CD4-positive, alpha-beta T cell (primary cell): ENCODE measurements around the gene FKRP. TPM values are rescaled to one million over a fixed set of nuclear protein-coding genes. Genes with fewer than 3 reads are reported as not detected.

Source experiments
- ATAC-seq: fragments of 200-7000 bp; cut with Tn5 transposase; one replicate; pipeline ENCODE4 v1.10.0; 2022; ENCODE audit warnings: mild to moderate bottlenecking; ENCODE audit not compliant: poor library complexity
- CTCF ChIA-PET: fragments of 350-600 bp; sonication (Branson Sonifier 250); formaldehyde crosslinking; loops from one replicate; lab custom pipeline; 2021; ENCODE audit warnings: antibody characterized with exemption, inconsistent platforms; lab: Charles Lee
- POLR2A ChIA-PET: fragments of 350-600 bp; sonication (Branson Sonifier 250); formaldehyde crosslinking; loops from one replicate; lab custom pipeline; 2021; ENCODE audit warnings: antibody characterized with exemption, inconsistent platforms; lab: Charles Lee
- DNase-seq, 14 experiments: peaks; one replicate each; pipeline ENCODE4 v3.0.0-alpha.2; 2013 to 2020; ENCODE audit warnings: mixed read lengths in 2 of 14
- H3K27ac ChIP-seq, 2 donors: one replicate each; pipeline versions ENCODE4 v1.5.1 to v1.7.0; 2013; ENCODE audit warnings: low read length in 2 of 2, low read depth in 1 of 2, mild to moderate bottlenecking in 1 of 2
- H3K27me3 ChIP-seq, 2 experiments: 1 replicate in 1 of 2; 2 replicates in 1 of 2; pipeline versions ENCODE4 v1.6.1 to v1.7.0; 2013; ENCODE audit warnings: low read length in 2 of 2, control low read depth in 1 of 2, mild to moderate bottlenecking in 1 of 2, moderate library complexity in 1 of 2; ENCODE audit not compliant: insufficient read depth in 2 of 2, control insufficient read depth in 1 of 2
- H3K36me3 ChIP-seq: one replicate; pipeline ENCODE4 v1.6.1; 2013; ENCODE audit warnings: low read length, control low read depth; ENCODE audit not compliant: insufficient read depth
- H3K4me1 ChIP-seq: one replicate; pipeline ENCODE4 v1.6.1; 2013; ENCODE audit warnings: low read length, control low read depth; ENCODE audit not compliant: insufficient read depth
- H3K4me3 ChIP-seq: one replicate; pipeline ENCODE4 v1.5.1; 2013; ENCODE audit warnings: mild to moderate bottlenecking, low read length, moderate library complexity
- H3K9me3 ChIP-seq, 2 experiments: 1 replicate in 1 of 2; 2 replicates in 1 of 2; pipeline versions ENCODE4 v1.6.1 to v1.7.0; 2013; ENCODE audit warnings: low read length in 2 of 2, mild to moderate bottlenecking in 2 of 2, control low read depth in 1 of 2, moderate library complexity in 1 of 2; ENCODE audit not compliant: control insufficient read depth in 1 of 2, insufficient read depth in 1 of 2
- H3K27ac Mint-ChIP-seq: one replicate; pipeline ENCODE4 v1.8.0; 2020; ENCODE audit warnings: mixed read lengths
- H3K27me3 Mint-ChIP-seq: one replicate; pipeline ENCODE4 v1.8.0; 2021; ENCODE audit warnings: mixed read lengths
- H3K36me3 Mint-ChIP-seq: one replicate; pipeline ENCODE4 v1.8.0; 2021; ENCODE audit warnings: low read depth, mixed read lengths
- H3K4me1 Mint-ChIP-seq: one replicate; pipeline ENCODE4 v1.8.0; 2021; ENCODE audit warnings: low read depth, mixed read lengths
- H3K4me3 Mint-ChIP-seq: one replicate; pipeline ENCODE4 v1.8.0; 2020; ENCODE audit warnings: mild to moderate bottlenecking, mixed read lengths
- H3K9me3 Mint-ChIP-seq: one replicate; pipeline ENCODE4 v1.8.0; 2020; ENCODE audit warnings: mixed read lengths
- intact Hi-C, 2 experiments: fragments of 100-400 bp; cut with DNase I in 1 of 2; cut with micrococcal nuclease in 1 of 2; formaldehyde crosslinking; loops; one replicate each; pipeline versions ENCODE4 v1.15.1 to v1.9.0; 2023 to 2025; cut with DNase I, micrococcal nuclease
- total RNA-seq, 174 experiments: library from RNA in 2 of 174; stranded (reverse) in 2 of 174; gene quantifications; one replicate each; pipeline ENCODE4 v1.2.3 and lab custom pipeline; 2021 to 2026
- TF ChIP-seq, protein P1 (sequence below): fragments of 200-600 bp; IDR thresholded peaks from one replicate; pipeline ENCODE4 v1.8.0; 2022; ENCODE audit warnings: antibody characterized with exemption, mild to moderate bottlenecking

The FKRP gene
- total RNA-seq, 2 experiments from 2014 or later: 19.0 to 20.2 TPM

DNA sequence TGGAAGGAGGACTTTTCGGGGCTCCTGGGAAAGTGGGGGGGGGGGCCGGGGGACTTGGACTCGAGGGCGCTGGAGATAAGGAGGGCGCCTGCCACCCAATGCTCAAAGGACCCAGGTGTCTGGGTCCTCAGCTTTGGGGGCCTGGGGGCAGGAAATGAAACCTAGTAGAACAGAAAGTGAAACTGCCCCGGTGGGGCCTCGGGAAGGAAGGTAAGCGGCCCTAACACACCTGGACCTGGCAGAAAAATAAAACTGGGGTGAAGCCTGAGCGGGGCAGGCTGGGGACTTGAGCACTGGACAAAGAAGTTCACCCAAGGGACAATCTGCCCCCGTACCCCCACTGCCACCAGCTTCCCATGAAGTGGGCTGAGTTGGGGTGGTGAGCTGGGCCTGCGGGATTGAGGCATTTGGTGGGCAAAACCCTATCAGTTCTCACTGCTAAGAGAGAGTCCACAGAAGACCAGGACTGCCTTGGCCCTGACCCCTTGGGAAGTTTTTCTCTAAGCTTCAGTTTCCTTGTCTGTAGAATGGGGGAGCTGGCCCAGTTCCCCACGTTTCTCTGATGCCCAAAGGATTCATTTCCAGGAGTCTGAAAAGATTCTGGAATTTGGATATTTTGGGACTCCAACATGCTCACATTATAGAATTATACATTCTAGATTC lies 31.3 kb upstream of the FKRP start:
- no peaks in the 10 kb centered on the region for H3K9me3 ChIP-seq
- Mint-ChIP-seq H3K27ac (peak overlapping the region; percentile 99), H3K27me3 (no peaks in the 10 kb centered on the region), H3K9me3 (no peaks in the 10 kb centered on the region), H3K4me3 (peak overlapping the region; percentile 99), H3K4me1 (peaks cover 39% of the 10 kb centered on the region), H3K36me3 (peaks cover 68% of the 10 kb centered on the region)
- ATAC-seq (peak; percentile 56), DNase-seq (peak in 10 of 14 experiments; percentile 41 to 88 (median 68))
- H3K4me3 ChIP-seq: peak overlapping the region; percentile 96
- peaks cover 51% of the 10 kb centered on the region for H3K4me1 ChIP-seq
- POLR2A ChIA-PET: interaction anchor here (0.7 to 3.5 kb wide), 21 partner anchors 11 to 1923 kb away, joined by 3 to 23 read pairs (median 5); partner anchors contain the start of genes CALM3, DACT3, DBP and DHX34
- H3K27me3 ChIP-seq: no peaks in the 10 kb centered on the region
- H3K27ac ChIP-seq: peak overlapping the region; percentile 73 to 86
- H3K36me3 ChIP-seq: peaks cover 16% of the 10 kb centered on the region
- CTCF ChIA-PET: interaction anchor here (0.6 to 2.8 kb wide), 5 partner anchors 9 to 194 kb away, joined by 3 to 17 read pairs (median 3); no protein-coding TSS in a partner anchor
- intact Hi-C loops: loop anchor here in 1 of 2 experiments (10.0 kb wide), 1 partner anchor 520 kb away; the partner anchor contains the start of gene BBC3
- TF ChIP-seq, protein P1, sequence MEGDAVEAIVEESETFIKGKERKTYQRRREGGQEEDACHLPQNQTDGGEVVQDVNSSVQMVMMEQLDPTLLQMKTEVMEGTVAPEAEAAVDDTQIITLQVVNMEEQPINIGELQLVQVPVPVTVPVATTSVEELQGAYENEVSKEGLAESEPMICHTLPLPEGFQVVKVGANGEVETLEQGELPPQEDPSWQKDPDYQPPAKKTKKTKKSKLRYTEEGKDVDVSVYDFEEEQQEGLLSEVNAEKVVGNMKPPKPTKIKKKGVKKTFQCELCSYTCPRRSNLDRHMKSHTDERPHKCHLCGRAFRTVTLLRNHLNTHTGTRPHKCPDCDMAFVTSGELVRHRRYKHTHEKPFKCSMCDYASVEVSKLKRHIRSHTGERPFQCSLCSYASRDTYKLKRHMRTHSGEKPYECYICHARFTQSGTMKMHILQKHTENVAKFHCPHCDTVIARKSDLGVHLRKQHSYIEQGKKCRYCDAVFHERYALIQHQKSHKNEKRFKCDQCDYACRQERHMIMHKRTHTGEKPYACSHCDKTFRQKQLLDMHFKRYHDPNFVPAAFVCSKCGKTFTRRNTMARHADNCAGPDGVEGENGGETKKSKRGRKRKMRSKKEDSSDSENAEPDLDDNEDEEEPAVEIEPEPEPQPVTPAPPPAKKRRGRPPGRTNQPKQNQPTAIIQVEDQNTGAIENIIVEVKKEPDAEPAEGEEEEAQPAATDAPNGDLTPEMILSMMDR: no peak

DNA sequence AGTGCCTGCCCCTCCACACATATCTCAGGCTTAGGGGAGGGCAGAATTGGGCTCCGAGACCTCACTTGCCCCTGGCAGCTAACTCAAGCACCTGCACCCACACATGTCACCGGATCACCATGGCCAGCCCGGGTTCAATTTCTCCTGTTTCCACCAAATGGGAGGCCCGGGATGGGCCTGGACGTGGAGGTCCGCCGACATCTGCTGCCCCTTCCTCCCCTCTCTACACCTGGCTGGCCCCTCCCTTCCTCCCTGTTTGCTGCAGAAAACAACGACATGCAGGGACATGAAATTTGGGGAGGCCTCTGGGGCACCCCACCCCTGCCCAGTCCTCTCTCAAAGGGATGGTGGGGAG lies 30.3 kb upstream of the FKRP start:
- no peaks in the 10 kb centered on the region for H3K9me3 ChIP-seq
- Mint-ChIP-seq H3K27me3 (no peaks in the 10 kb centered on the region), H3K9me3 (no peaks in the 10 kb centered on the region), H3K27ac (peak overlapping the region; percentile 99), H3K4me3 (peak overlapping the region; percentile 99), H3K4me1 (peaks cover 40% of the 10 kb centered on the region), H3K36me3 (peaks cover 59% of the 10 kb centered on the region)
- H3K36me3 ChIP-seq: peaks cover 17% of the 10 kb centered on the region
- H3K27ac ChIP-seq: peak overlapping the region; percentile 73 to 86
- peak overlapping the region; percentile 96 for H3K4me3 ChIP-seq
- ATAC-seq: no peak
- TF ChIP-seq, protein P1: no peak
- H3K4me1 ChIP-seq: peaks cover 56% of the 10 kb centered on the region
- H3K27me3 ChIP-seq: no peaks in the 10 kb centered on the region
- intact Hi-C loops: loop anchor here in 1 of 2 experiments (10.0 kb wide), 1 partner anchor 519 kb away; the partner anchor contains the start of gene BBC3
- peak in 3 of 14 experiments; percentile 10 to 46 (median 19) for DNase-seq
- POLR2A ChIA-PET: interaction anchor here (0.9 to 3.5 kb wide), 4 partner anchors 12 to 471 kb away, joined by 3 to 23 read pairs (median 20); partner anchors contain the start of gene CALM3
- CTCF ChIA-PET: interaction anchor here (0.6 to 2.8 kb wide), 2 partner anchors 13 to 142 kb away, joined by 3 to 17 read pairs; no protein-coding TSS in a partner anchor

DNA sequence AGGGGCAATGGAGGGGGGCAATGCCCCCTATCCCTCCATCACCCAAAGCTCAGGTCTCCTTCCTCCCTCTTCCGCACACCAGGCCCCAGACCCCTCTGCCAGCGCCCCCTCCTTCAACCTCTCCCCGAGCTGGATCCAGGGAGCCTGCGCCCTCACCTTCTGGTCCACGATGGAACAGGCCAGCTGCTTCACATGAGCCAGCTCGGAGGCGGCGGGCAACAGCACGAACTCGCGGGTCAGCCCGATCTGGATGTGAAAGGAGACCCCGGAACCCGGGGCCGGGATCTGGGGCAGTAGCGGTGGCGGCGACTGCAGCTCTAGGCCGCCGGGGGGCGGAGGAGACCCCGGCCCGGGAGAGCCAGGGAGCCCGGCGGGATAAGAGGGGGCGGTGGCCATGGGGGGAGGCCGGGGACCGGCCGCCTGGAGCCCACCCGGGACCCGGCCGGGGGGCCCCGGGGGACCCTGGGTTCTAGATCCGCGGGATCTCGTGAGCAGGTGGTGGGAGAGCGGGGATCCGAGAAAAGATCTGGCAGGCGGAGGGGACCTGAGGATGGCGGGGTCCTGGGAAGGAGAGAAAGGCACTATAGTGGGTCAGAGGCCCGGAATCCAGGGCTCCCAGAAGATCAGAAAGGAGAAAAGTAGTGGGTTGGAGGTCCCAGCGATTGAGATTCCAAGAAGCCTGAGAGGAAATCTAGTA lies 29.7 kb upstream of the FKRP start:
- peaks cover 40% of the 10 kb centered on the region for H3K4me1 Mint-ChIP-seq
- H3K4me3 Mint-ChIP-seq: peak overlapping the region; percentile 99
- DNase-seq (peak in 2 of 14 experiments; percentile 26 to 51), ATAC-seq (no peak)
- peak overlapping the region; percentile 99 for H3K27ac Mint-ChIP-seq
- H3K9me3 Mint-ChIP-seq: no peaks in the 10 kb centered on the region
- intact Hi-C loops: loop anchor here in 1 of 2 experiments (10.0 kb wide), 1 partner anchor 519 kb away; the partner anchor contains the start of gene BBC3
- Histone ChIP-seq H3K27ac (peak overlapping the region; percentile 86 to 91), H3K4me3 (peak overlapping the region; percentile 96), H3K9me3 (no peaks in the 10 kb centered on the region), H3K4me1 (peaks cover 56% of the 10 kb centered on the region), H3K36me3 (peaks cover 14% of the 10 kb centered on the region), H3K27me3 (no peaks in the 10 kb centered on the region)
- POLR2A ChIA-PET: interaction anchor here (0.9 to 3.5 kb wide), 4 partner anchors 12 to 144 kb away, joined by 4 to 23 read pairs (median 12); partner anchors contain the start of genes ARHGAP35 and CALM3
- CTCF ChIA-PET: interaction anchor here (0.6 to 2.8 kb wide), 2 partner anchors 13 to 143 kb away, joined by 3 to 17 read pairs; no protein-coding TSS in a partner anchor
- H3K36me3 Mint-ChIP-seq: peaks cover 58% of the 10 kb centered on the region
- no peaks in the 10 kb centered on the region for H3K27me3 Mint-ChIP-seq
- TF ChIP-seq, protein P1: no peak
